Measurements from ENCODE around the gene NAB2.
"Not testable (repeated sequence)": the region's sequence is repeated elsewhere in the genome, so short reads cannot be mapped to it uniquely, and the experiment has no call there.

Gene NAB2

DNA sequence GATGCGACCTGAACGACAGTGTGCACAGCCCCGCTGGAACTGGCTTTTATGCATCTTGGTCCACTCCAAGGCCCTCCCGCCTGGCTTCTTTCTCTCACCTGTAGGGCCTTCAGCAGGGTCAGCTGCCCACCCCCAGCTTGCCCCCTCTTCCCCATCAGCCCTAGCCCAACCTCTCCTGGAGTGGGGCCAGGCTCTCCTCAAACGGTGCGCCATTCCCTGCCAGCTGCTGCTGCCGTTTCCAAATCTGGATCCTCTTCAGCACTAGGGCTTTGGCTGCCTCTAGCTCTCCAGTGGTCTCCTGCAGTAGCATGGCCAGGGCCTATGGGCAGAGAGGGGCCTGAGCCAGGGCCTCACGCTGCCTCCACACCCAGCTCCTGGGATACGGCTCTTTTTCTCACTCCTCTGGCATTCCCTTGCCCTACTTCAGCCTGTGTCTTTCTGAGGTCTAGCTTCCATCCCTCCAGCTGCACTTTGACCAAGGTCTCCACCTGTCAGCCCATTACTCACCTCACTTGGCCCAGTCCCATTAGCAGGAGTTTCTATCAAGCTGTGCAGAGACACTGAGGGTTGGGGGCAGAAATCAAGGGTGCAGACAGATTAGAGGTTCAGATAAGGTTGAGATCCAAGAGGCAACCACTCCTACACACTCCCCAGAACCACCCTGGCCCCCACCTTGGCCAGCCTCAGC is 17.3 kb downstream of the NAB2 start:
- H3K4me3 ChIP-seq (ENCODE audit: low read length): no peak overlapping the region
- TF ChIP-seq ZNF274 (IDR thresholded peaks at IDR 0.05; ENCODE audit: low read depth, low read length): no peak

DNA sequence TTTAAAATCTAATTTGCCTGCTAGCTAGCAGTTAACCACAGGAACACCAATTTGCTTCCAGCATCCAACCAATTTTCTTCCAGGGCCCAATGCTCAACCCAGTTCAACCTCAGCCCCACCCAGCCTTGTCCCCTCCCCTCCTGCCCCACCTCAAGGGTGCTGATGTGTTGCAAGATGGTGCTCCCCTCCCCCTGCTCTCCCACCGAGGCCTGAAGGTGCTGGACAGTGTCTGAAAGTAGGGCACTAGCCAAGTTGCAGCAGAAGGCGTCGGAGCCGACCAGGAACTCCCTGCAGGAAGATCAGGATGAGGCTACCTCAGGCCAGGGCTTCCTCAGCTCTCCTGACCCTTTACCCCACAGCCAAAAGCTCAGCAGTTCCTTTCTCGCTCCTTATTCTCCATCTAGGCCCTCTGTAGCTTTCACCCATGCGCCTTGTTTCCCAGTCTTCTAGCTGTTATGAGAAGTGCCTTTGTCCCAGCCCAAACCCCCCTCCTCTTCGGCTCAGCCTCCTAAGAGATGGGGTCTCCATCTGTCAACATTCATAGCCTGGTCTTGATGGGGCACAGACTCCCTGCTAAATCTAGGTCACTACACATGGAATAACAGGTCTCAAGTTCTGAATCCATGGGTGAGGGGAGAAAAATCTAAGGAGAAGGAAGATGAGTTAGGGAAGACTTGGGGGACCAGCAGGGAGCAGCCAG is 18.7 kb downstream of the NAB2 start:
- H3K4me3 ChIP-seq (ENCODE audit: low read length): no peak overlapping the region
- no peak for TF ChIP-seq ZNF274 (IDR thresholded peaks at IDR 0.05; ENCODE audit: low read depth, low read length)

DNA sequence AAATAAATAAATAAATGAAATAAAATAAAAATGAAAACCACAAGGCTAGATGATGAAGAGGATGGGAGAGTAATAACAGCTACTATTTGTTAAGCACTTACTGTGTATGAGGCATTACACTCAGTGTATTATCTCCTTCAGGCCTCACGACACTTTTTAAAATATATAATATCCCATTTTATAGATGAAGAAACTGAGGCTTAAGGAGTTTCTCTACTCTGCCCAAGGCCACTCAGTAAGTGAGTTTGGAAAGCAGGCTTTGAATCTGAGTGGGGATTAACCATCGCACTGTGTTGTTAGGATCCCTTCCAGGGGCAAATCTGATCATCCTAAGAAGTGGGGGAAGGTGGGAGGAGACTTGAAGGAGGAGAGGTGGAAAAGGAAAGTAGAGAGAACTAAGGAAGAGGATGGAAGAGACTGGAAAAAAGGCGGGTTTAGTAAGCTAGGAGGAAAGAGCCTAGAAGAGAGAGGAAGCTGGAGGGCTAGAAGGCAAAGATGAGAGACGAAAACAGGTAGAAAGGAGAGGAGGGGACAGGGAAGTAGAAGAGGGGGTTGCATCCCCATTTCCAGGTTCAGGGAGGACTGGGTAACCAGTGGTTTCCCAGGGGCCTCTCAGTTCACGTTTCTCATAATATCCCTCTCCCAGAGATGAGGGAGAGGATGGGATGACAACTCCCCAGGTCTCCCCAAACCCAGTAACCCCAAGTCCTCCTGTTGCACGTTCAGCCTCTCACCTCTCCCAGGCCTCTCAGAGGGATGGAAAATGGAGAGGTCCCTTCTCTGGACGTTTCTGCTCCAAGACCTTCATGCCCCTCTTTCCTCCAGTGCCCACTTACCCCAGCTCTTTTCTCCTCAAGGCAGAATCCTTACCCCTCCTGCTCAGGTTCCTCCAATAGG is 20.5 kb downstream of the NAB2 start:
- no peak for TF ChIP-seq ZNF274 (IDR thresholded peaks at IDR 0.05; ENCODE audit: low read depth, low read length)
- peak overlapping the region; percentile 66; the same call in 1 of the 2 replicates for H3K4me3 ChIP-seq (ENCODE audit: low read length)

DNA sequence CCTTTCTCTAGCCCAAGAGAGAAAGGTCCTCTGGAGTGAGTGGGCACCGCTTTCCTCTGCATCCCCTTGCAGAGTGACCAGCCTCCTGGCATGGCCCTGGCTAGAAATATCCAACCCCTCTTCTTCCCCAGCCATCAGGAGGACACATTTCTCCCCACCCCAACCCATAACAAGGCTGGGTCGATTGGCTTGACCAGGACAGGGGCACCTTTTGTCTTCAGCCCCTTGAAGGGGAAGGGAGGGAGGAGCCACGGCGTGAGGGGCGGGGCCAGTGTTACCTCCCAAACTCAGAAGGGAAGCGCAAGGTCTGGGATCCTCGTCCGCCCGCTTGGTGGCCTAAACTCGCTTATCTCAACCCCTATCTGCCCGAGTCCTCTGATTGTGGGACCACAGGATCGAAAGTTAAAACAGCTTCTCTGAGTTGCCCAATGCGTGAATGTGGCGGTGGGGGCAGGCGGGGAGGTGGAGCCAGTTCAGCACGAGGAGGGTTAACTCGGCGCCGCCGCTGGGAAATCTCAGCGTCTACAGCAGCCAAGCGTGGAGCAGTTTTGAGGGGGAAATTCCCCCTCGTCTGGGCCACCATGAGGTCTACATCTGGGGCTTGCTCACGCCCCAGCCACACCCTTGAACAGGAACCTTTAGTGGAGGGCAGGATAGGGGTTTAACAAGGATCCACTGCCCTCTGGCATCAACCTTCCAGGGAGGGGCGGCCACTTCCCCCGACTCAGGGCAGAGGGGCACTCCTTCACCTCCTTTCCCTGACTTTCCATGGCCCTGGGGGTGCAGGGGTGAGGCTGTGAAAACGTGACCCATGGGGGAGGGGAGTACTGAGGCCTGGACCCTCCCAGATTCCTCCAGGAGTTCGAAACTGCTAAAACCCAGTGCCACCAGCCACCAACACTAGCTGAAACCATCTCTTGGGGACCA is 21.5 kb downstream of the NAB2 start:
- no peak for TF ChIP-seq ZNF274 (IDR thresholded peaks at IDR 0.05; ENCODE audit: low read depth, low read length)
- peak overlapping the region; percentile 66 for H3K4me3 ChIP-seq (ENCODE audit: low read length)

DNA sequence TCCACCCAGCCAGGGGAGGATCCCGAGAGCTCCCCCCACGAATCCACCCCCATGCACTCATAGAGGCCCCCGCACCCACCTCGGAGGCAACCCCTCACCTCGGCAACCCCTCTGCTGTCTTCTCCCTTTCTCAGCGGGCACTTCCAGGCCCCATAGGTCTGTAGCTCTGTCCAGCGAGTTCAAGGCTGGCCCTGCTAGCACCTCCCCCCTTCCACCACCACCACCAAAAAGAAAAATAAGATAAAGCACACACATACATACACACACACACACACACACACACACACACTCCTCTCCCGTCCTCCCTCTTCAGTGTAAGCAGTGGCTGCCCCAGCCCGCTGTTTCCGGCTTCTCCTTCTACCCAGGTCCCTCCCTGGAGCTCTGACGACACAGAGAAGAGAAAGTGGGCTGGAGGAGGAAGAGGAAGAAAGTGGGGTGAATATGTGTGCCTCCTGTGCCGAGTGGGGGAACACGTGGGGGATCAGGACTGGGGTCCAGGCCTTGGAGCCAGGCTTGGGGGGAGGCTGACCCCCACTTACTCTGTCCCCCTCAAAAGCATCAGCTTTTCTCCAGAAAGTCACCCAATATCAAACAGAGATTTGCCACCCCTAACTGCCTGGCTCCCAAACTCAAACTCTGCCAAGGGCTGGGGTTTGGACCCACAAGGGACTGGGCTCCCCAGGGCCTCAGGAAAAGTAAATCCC is 22.3 kb downstream of the NAB2 start, which contains the start of gene STAT6:
TSS of gene STAT6 (minus strand) at position 332 of the 704 bp plus-strand sequence. CDS start 3,084 bp downstream, outside the sequence.
- no peak for TF ChIP-seq ZNF274 (IDR thresholded peaks at IDR 0.05; ENCODE audit: low read depth, low read length)
- peak within 1 kb of the TSS; percentile 66 for H3K4me3 ChIP-seq (ENCODE audit: low read length)

DNA sequence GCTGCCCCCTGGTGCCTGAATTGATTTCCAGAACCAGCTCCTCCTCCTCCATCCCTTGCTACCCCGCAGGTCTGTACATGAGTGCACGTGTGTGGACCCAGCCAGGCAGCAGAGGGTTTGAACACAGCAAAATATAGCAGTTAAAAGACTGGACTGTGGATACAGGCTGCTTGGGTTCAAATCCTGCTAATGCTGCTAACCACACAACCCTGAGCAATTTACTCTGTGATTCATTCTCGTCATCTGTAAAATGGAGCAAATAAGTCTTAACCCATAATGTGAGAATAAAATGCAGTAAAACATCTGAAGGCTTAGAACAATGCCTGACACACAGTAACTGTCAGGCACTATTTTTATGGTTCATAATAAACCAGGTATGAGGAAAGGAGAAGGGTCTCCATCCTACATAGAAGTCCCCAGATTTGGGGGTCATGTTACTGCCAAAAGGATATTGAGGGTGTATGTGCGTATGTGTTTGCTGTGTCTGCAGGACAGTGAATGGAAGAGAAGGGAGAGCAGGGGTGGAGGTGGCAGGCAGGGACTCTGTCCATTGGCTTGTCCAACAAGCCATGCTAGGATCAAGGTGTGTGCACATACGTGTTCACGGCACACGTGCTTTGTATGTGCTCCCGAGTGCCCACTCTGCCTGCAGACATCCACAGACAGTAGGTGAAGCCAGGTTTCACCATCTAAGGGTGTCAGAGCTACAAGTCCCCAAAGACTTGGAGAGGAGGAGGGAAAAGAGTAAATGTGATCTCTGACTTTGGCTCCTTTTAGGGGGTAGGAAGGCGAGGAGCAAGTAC is 23.8 kb downstream of the NAB2 start:
- H3K4me3 ChIP-seq (ENCODE audit: low read length): no peak overlapping the region; the same call in 1 of the 2 replicates
- no peak for TF ChIP-seq ZNF274 (IDR thresholded peaks at IDR 0.05; ENCODE audit: low read depth, low read length)

DNA sequence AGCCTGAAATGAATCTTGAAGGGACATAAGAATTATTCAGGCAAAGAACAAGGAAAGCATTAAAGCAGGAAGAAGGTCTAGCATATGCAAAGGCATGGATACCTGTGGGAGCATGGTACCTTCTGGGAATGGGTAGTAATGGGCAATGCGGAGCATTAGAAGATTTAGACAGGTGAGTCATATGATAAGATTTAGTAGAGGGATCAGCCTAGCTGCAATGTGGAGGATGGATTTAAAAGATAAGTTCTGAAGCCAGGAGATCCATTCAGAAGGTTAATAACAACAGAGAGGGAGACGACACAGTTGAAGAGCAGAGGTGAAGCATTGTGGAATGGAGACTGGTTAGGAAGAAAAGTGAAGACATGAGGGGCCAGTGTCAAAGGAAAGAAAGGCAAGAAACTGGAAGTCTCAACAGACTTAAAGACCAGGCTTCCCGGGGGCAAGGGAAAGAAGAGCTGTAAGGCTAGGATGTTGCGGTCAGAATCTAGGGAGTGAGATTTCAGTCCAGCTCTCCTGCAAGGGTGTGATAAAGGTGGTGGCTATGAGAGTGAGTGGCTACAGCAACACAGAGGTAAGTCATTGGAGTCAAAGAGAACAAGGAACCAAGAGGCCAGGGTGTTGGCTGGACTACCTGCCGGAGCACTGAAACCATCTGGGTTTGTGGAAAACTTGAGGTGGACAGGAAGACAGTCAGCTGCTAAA is 27.8 kb downstream of the NAB2 start:
- TF ChIP-seq ZNF274 (IDR thresholded peaks at IDR 0.05; ENCODE audit: low read depth, low read length): no peak
- H3K4me3 ChIP-seq (ENCODE audit: low read length): no peak overlapping the region

DNA sequence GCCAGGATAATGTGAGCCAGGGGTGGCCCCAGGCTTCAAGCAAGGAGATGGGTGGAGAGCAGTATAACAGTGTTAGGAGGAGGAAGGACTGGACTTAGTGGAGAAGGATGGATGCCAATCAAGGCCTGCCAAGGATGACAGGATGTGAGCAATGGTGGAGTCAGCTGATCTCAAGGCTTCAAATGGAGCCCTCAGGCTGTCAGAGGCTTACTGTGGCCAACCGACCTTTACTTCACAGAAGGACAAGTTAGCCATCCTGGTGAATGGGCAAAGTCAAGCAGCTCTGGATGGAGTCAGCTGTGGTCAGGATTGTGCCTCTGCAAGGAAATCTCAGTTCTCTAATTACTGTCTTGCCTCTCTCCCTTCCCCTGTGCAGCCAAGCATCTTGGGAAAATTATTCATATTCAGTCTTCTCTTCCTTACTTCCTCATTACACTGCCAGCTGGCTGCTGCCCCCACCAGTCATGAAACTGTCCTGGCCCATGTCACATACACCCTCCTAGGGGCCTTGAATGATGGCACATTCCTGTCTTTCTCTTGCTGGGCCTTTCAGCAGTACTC is 29.9 kb downstream of the NAB2 start:
- H3K4me3 ChIP-seq (ENCODE audit: low read length): no peak overlapping the region
- TF ChIP-seq ZNF274 (IDR thresholded peaks at IDR 0.05; ENCODE audit: low read depth, low read length): no peak

DNA sequence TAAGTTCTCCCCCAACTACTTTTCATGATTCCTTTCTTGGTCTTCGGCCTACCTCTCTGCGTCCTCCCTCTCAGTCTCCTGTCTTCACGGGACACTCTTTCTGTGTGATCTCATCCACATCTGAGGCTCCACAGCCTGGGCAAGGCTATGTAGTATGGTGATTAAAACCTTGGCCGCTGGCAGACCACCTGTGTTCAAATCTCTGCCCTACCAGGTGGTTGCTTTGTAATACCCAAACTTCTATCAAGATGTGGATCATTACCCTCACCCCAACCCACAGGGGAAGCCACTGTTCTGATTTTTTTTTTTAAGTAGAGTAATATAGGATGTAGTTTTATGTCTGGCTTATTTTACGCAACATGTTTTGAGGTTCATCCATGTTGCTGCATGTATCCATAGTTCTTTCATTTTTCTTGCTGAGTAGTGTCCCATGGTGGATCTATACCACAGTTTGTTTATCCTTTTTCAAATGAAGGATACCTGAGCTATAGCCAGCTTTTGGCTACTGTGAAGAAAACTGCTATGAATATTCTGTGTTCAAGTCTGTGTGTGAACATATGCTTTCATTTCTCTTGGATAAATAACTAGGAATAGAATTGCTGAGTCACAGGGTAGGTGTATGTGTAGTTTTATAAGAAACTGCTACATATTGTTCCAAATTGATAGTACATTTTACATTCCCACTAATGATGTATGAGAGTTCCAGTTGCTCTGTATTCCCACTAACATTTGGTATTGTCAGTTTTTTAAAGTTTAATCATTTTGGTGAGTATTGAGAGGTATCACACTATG is 30.6 kb downstream of the NAB2 start:
- no peak overlapping the region for H3K4me3 ChIP-seq (ENCODE audit: low read length)
- no peak for TF ChIP-seq ZNF274 (IDR thresholded peaks at IDR 0.05; ENCODE audit: low read depth, low read length)

DNA sequence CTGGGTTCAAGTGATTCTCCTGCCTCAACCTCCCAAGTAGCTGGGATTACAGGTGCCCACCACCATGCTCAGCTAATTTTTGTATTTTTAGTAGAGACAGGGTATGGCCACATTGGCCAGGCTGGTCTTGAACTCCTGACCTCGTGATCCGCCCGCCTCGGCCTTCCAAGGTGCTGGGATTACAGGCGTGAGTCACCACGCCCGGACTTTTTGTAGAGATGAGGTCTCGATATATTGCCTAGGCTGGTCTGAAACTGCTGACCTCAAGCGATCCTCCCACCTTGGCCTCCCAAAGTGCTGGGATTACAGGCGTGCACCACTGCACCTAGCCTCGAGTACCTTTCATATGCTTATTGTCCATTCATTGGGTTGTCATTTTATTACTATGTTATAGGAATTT is 31.8 kb downstream of the NAB2 start:
- H3K4me3 ChIP-seq (ENCODE audit: low read length): not testable (repeated sequence)

DNA sequence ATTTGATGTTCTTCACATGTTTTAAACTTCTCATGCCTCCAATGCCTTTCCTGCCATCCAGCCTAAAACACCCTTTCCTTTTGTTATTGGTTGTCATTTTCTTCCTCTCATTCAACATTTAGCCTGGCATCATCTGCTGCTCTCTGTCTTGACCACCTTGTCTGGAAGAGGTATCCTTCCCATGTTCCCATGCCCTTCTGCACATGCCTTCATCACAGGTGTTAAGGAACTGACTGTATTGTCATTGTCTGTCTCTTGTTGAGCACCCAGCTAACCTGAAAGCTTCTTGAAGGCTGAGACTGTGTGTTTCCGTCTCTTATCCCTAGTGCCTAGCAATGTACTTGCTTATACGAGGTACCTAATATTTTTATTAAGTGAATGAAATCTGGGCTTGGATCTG is 34.9 kb downstream of the NAB2 start:
- no peak overlapping the region for H3K4me3 ChIP-seq (ENCODE audit: low read length)
- no peak for TF ChIP-seq ZNF274 (IDR thresholded peaks at IDR 0.05; ENCODE audit: low read depth, low read length)

Measured in GM08714 (cell line).